Measurements from ENCODE around the gene FAM107B.

DNA sequence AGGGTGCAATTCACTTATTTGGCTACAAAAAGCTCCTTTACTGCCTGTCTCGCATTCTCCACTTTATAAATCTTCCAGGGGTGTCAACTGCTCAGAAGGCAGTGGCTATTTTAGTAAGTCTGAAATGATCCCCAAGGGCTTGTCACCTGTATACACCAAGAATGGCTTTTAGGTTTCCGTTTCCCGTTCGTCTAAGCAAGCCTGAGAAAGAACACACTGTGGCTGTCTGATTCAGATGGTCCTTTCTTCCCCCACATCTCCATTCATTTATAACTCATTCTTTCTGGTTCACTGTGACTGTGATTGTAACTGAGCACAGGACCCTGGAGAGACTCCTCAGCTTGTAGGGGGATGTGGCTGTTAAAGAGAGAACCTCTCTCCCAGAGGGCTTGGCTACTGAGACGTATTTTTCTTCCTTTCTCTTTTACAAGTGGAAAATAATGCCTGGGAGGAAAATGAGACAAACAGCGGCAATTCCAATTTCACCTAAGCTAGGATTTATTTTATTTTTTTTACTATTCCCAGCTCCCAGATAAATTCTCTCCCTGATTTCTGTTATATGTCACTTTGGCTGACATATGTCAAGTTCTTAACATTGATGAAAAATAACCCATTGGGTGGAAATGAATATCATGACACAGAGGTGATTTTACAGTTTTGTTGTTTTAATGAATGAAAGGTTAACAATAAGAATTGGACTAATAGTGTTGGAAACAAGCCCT is 129.3 kb downstream of the FAM107B start:
- TF ChIP-seq, protein P1, sequence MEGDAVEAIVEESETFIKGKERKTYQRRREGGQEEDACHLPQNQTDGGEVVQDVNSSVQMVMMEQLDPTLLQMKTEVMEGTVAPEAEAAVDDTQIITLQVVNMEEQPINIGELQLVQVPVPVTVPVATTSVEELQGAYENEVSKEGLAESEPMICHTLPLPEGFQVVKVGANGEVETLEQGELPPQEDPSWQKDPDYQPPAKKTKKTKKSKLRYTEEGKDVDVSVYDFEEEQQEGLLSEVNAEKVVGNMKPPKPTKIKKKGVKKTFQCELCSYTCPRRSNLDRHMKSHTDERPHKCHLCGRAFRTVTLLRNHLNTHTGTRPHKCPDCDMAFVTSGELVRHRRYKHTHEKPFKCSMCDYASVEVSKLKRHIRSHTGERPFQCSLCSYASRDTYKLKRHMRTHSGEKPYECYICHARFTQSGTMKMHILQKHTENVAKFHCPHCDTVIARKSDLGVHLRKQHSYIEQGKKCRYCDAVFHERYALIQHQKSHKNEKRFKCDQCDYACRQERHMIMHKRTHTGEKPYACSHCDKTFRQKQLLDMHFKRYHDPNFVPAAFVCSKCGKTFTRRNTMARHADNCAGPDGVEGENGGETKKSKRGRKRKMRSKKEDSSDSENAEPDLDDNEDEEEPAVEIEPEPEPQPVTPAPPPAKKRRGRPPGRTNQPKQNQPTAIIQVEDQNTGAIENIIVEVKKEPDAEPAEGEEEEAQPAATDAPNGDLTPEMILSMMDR (IDR thresholded peaks at IDR 0.05) = no peak
- TF ChIP-seq POLR2A (IDR thresholded peaks at IDR 0.05) = no peak

Measured in heart left ventricle (tissue), 13 donors.